GM23338 (cell line): ENCODE results near the gene SYK. TPM values are rescaled to one million over a fixed set of nuclear protein-coding genes. Genes with fewer than 3 reads are reported as not detected.

Experiments
- ATAC-seq: fragments of 200-7000 bp; cut with Tn5 transposase; 3 replicates; pipeline ENCODE4 v1.9.1; 2020
- DNase-seq: peaks from one replicate; pipeline ENCODE4 v3.0.0-alpha.2; 2015; ENCODE audit warnings: low spot score
- H2AFZ ChIP-seq: fragments of 200-600 bp; sonication (generic); 2 replicates; pipeline ENCODE4 v1.8.0; 2016; ENCODE audit warnings: antibody characterized with exemption, mild to moderate bottlenecking, moderate library complexity
- H3F3A ChIP-seq: fragments of 200-600 bp; sonication (generic); replicated peaks from 2 replicates; pipeline ENCODE4 v1.8.0; 2017; ENCODE audit warnings: antibody characterized with exemption, mixed run types, low read depth
- H3K27ac ChIP-seq: fragments of 200-600 bp; sonication (generic); 2 replicates; pipeline ENCODE4 v1.6.1; 2016; ENCODE audit warnings: low read depth
- H3K27me3 ChIP-seq: fragments of 200-600 bp; sonication (generic); 2 replicates; pipeline ENCODE4 v1.8.0; 2016; ENCODE audit warnings: mild to moderate bottlenecking, mixed run types, moderate library complexity; ENCODE audit not compliant: insufficient read depth
- H3K36me3 ChIP-seq: fragments of 200-600 bp; sonication (generic); 2 replicates; pipeline ENCODE4 v1.8.0; 2016; ENCODE audit warnings: mild to moderate bottlenecking; ENCODE audit not compliant: insufficient read depth
- H3K4me1 ChIP-seq: fragments of 200-600 bp; sonication (generic); 2 replicates; pipeline ENCODE4 v1.8.0; 2016; ENCODE audit warnings: mild to moderate bottlenecking, moderate library complexity; ENCODE audit not compliant: insufficient read depth
- H3K4me2 ChIP-seq: fragments of 200-600 bp; sonication (generic); 2 replicates; pipeline ENCODE4 v1.7.1; 2017; ENCODE audit warnings: mixed run types
- H3K4me3 ChIP-seq: fragments of 200-600 bp; sonication (generic); 2 replicates; pipeline ENCODE4 v1.6.1; 2016; ENCODE audit warnings: mixed run types
- H3K79me2 ChIP-seq: fragments of 200-600 bp; sonication (generic); replicated peaks from 2 replicates; pipeline ENCODE4 v1.8.0; 2017; ENCODE audit warnings: mild to moderate bottlenecking; ENCODE audit not compliant: insufficient read depth
- H3K9me2 ChIP-seq: fragments of 200-600 bp; sonication (generic); 2 replicates; pipeline ENCODE4 v1.8.0; 2017; ENCODE audit not compliant: insufficient read depth
- H4K20me1 ChIP-seq: fragments of 200-600 bp; sonication (generic); replicated peaks from 2 replicates; pipeline ENCODE4 v1.8.0; 2017; ENCODE audit warnings: mild to moderate bottlenecking; ENCODE audit not compliant: insufficient read depth
- H3K27ac Mint-ChIP-seq: 2 replicates; pipeline ENCODE4 v1.8.0; 2020; ENCODE audit warnings: inconsistent platforms, mild to moderate bottlenecking, moderate library complexity, mixed read lengths
- H3K27me3 Mint-ChIP-seq: 3 replicates; pipeline ENCODE4 v1.8.0; 2022; ENCODE audit warnings: low read depth, mild to moderate bottlenecking, moderate library complexity, mixed read lengths, inconsistent platforms; ENCODE audit not compliant: insufficient read depth, poor library complexity
- H3K36me3 Mint-ChIP-seq: 3 replicates; pipeline ENCODE4 v1.8.0; 2021; ENCODE audit warnings: low read depth, mild to moderate bottlenecking, inconsistent platforms, moderate library complexity, mixed read lengths
- H3K4me1 Mint-ChIP-seq: 3 replicates; pipeline ENCODE4 v1.8.0; 2020; ENCODE audit warnings: mild to moderate bottlenecking, inconsistent platforms, mixed read lengths
- H3K4me3 Mint-ChIP-seq: 3 replicates; pipeline ENCODE4 v1.8.0; 2021; ENCODE audit warnings: moderate library complexity, mild to moderate bottlenecking, inconsistent platforms, mixed read lengths
- H3K9me3 Mint-ChIP-seq: 3 replicates; pipeline ENCODE4 v1.8.0; 2020; ENCODE audit warnings: moderate library complexity, mild to moderate bottlenecking, inconsistent platforms, mixed read lengths
- CREB1 ChIP-seq: fragments of 250-450 bp; sonication (Bioruptor Pico); IDR thresholded peaks from 2 replicates; pipeline ENCODE4 v1.5.0; 2020; ENCODE audit warnings: low read depth, mild to moderate bottlenecking, moderate library complexity
- ETS1 ChIP-seq: IDR thresholded peaks from 2 replicates; pipeline ENCODE4 v1.6.1; 2016; ENCODE audit warnings: antibody characterized with exemption
- EZH2 ChIP-seq: fragments of 200-600 bp; sonication (generic); IDR thresholded peaks from one replicate; pipeline ENCODE4 v1.8.0; 2017; ENCODE audit warnings: antibody characterized with exemption, mild to moderate bottlenecking, low read depth; ENCODE audit not compliant: unreplicated experiment
- EZH2phosphoT487 ChIP-seq: fragments of 200-600 bp; sonication (generic); IDR thresholded peaks from one replicate; pipeline ENCODE4 v1.8.1; 2018; ENCODE audit warnings: antibody characterized with exemption; ENCODE audit not compliant: unreplicated experiment
- JUNB ChIP-seq: IDR thresholded peaks from one replicate; pipeline ENCODE4 v1.6.1; 2016; ENCODE audit warnings: antibody characterized with exemption; ENCODE audit not compliant: unreplicated experiment
- NANOG ChIP-seq: IDR thresholded peaks from 2 replicates; pipeline ENCODE4 v1.6.1; 2016; ENCODE audit warnings: antibody characterized with exemption, borderline replicate concordance
- STAT1 ChIP-seq: IDR thresholded peaks from one replicate; pipeline ENCODE4 v1.6.1; 2016; ENCODE audit warnings: antibody characterized with exemption; ENCODE audit not compliant: unreplicated experiment
- ZNF114 ChIP-seq: fragments of 250-450 bp; sonication (Bioruptor Pico); IDR thresholded peaks from 2 replicates; pipeline ENCODE4 v1.5.0; 2020; ENCODE audit warnings: mild to moderate bottlenecking, moderate library complexity
- polyA plus RNA-seq: library from polyadenylated mRNA; unstranded; fragments of >200 nt; fragmentation: Nextera tagmentation; extraction: Ambion mirVana; gene quantifications from 2 replicates; pipeline ENCODE4 v1.2.1, GENCODE V29; 2016
- total RNA-seq: library from RNA; depleted of rRNA; stranded (reverse); fragments of >200 nt; shearing (Covaris generic); gene quantifications from 2 replicates; pipeline ENCODE4 v1.2.3, GENCODE V29; 2014
- TF ChIP-seq, protein P1 (sequence below), 2 experiments: fragments of 200-600 bp in 1 of 2; sonication (generic) in 1 of 2; conservative IDR thresholded peaks; 2 replicates each; pipeline versions ENCODE4 v1.5.1 to v1.6.1; 2016 to 2017; ENCODE audit warnings: antibody characterized with exemption in 2 of 2, low read depth in 2 of 2, mild to moderate bottlenecking in 2 of 2, moderate library complexity in 1 of 2
- TF ChIP-seq, protein P2 (sequence below): fragments of 250-450 bp; sonication (Bioruptor Pico); IDR thresholded peaks from 2 replicates; pipeline ENCODE4 v1.5.0; 2020; ENCODE audit warnings: mild to moderate bottlenecking, moderate library complexity
- TF ChIP-seq, protein P3 (sequence below): IDR thresholded peaks from one replicate; pipeline ENCODE4 v1.6.1; 2018; ENCODE audit warnings: antibody characterized with exemption; ENCODE audit not compliant: unreplicated experiment

Gene SYK
- total and polyA plus RNA-seq, 2 experiments from 2014 or later, result 1.5 to 5.8 TPM

- ATAC-seq (no peak), DNase-seq (no peak)
- Histone ChIP-seq H3K9me2 (no peaks in the 10 kb centered on the region), H3K4me1 (0 out of 2 replicates have a peak, but pooled peaks cover 7% of the 10 kb centered on the region), H3K27me3 (peaks cover 14% of the 10 kb centered on the region), H3K27ac (no peak overlapping the region), H4K20me1 (no peaks in the 10 kb centered on the region), H3K36me3 (no peaks in the 10 kb centered on the region), H3K4me2 (no peak overlapping the region), H3F3A (0 out of 2 replicates have a peak, but pooled peaks cover under 1% of the 10 kb centered on the region), H3K4me3 (no peak overlapping the region), H2AFZ (no peak overlapping the region), H3K79me2 (no peaks in the 10 kb centered on the region)
- TF ChIP-seq JUNB (no peak), EZH2phosphoT487 (no peak), ZNF114 (CRISPR knock-in tag) (no peak), EZH2 (no peak), CREB1 (no peak), NANOG (no peak), STAT1 (no peak), ETS1 (no peak)
- TF ChIP-seq, protein P1, sequence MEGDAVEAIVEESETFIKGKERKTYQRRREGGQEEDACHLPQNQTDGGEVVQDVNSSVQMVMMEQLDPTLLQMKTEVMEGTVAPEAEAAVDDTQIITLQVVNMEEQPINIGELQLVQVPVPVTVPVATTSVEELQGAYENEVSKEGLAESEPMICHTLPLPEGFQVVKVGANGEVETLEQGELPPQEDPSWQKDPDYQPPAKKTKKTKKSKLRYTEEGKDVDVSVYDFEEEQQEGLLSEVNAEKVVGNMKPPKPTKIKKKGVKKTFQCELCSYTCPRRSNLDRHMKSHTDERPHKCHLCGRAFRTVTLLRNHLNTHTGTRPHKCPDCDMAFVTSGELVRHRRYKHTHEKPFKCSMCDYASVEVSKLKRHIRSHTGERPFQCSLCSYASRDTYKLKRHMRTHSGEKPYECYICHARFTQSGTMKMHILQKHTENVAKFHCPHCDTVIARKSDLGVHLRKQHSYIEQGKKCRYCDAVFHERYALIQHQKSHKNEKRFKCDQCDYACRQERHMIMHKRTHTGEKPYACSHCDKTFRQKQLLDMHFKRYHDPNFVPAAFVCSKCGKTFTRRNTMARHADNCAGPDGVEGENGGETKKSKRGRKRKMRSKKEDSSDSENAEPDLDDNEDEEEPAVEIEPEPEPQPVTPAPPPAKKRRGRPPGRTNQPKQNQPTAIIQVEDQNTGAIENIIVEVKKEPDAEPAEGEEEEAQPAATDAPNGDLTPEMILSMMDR (conservative IDR thresholded peaks at IDR 0.05; ENCODE audit: low read depth in 2 of 2), result no peak
- TF ChIP-seq, protein P2, sequence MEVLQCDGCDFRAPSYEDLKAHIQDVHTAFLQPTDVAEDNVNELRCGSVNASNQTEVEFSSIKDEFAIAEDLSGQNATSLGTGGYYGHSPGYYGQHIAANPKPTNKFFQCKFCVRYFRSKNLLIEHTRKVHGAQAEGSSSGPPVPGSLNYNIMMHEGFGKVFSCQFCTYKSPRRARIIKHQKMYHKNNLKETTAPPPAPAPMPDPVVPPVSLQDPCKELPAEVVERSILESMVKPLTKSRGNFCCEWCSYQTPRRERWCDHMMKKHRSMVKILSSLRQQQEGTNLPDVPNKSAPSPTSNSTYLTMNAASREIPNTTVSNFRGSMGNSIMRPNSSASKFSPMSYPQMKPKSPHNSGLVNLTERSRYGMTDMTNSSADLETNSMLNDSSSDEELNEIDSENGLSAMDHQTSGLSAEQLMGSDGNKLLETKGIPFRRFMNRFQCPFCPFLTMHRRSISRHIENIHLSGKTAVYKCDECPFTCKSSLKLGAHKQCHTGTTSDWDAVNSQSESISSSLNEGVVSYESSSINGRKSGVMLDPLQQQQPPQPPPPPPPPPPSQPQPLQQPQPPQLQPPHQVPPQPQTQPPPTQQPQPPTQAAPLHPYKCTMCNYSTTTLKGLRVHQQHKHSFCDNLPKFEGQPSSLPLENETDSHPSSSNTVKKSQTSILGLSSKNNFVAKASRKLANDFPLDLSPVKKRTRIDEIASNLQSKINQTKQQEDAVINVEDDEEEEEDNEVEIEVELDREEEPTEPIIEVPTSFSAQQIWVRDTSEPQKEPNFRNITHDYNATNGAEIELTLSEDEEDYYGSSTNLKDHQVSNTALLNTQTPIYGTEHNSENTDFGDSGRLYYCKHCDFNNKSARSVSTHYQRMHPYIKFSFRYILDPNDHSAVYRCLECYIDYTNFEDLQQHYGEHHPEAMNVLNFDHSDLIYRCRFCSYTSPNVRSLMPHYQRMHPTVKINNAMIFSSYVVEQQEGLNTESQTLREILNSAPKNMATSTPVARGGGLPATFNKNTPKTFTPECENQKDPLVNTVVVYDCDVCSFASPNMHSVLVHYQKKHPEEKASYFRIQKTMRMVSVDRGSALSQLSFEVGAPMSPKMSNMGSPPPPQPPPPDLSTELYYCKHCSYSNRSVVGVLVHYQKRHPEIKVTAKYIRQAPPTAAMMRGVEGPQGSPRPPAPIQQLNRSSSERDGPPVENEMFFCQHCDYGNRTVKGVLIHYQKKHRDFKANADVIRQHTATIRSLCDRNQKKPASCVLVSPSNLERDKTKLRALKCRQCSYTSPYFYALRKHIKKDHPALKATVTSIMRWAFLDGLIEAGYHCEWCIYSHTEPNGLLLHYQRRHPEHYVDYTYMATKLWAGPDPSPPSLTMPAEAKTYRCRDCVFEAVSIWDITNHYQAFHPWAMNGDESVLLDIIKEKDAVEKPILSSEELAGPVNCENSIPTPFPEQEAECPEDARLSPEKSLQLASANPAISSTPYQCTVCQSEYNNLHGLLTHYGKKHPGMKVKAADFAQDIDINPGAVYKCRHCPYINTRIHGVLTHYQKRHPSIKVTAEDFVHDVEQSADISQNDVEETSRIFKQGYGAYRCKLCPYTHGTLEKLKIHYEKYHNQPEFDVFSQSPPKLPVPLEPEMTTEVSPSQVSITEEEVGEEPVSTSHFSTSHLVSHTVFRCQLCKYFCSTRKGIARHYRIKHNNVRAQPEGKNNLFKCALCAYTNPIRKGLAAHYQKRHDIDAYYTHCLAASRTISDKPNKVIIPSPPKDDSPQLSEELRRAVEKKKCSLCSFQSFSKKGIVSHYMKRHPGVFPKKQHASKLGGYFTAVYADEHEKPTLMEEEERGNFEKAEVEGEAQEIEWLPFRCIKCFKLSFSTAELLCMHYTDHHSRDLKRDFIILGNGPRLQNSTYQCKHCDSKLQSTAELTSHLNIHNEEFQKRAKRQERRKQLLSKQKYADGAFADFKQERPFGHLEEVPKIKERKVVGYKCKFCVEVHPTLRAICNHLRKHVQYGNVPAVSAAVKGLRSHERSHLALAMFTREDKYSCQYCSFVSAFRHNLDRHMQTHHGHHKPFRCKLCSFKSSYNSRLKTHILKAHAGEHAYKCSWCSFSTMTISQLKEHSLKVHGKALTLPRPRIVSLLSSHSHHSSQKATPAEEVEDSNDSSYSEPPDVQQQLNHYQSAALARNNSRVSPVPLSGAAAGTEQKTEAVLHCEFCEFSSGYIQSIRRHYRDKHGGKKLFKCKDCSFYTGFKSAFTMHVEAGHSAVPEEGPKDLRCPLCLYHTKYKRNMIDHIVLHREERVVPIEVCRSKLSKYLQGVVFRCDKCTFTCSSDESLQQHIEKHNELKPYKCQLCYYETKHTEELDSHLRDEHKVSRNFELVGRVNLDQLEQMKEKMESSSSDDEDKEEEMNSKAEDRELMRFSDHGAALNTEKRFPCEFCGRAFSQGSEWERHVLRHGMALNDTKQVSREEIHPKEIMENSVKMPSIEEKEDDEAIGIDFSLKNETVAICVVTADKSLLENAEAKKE (CRISPR knock-in tag), result no peak
- TF ChIP-seq, protein P3, sequence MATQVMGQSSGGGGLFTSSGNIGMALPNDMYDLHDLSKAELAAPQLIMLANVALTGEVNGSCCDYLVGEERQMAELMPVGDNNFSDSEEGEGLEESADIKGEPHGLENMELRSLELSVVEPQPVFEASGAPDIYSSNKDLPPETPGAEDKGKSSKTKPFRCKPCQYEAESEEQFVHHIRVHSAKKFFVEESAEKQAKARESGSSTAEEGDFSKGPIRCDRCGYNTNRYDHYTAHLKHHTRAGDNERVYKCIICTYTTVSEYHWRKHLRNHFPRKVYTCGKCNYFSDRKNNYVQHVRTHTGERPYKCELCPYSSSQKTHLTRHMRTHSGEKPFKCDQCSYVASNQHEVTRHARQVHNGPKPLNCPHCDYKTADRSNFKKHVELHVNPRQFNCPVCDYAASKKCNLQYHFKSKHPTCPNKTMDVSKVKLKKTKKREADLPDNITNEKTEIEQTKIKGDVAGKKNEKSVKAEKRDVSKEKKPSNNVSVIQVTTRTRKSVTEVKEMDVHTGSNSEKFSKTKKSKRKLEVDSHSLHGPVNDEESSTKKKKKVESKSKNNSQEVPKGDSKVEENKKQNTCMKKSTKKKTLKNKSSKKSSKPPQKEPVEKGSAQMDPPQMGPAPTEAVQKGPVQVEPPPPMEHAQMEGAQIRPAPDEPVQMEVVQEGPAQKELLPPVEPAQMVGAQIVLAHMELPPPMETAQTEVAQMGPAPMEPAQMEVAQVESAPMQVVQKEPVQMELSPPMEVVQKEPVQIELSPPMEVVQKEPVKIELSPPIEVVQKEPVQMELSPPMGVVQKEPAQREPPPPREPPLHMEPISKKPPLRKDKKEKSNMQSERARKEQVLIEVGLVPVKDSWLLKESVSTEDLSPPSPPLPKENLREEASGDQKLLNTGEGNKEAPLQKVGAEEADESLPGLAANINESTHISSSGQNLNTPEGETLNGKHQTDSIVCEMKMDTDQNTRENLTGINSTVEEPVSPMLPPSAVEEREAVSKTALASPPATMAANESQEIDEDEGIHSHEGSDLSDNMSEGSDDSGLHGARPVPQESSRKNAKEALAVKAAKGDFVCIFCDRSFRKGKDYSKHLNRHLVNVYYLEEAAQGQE, result no peak
- Mint-ChIP-seq H3K27me3 (peaks cover 6% of the 10 kb centered on the region), H3K27ac (no peak overlapping the region), H3K4me1 (peaks cover 2% of the 10 kb centered on the region; the same call in 2 of the 3 replicates), H3K9me3 (no peaks in the 10 kb centered on the region), H3K4me3 (no peak overlapping the region), H3K36me3 (no peaks in the 10 kb centered on the region)
Observed at GRCh38 chr9:90807006-90807405, 5.4 kb downstream of the SYK start.
